HUES48 (cell line): Measurements from ENCODE around the gene SLC15A3.
"Not testable (repeated sequence)": the region's sequence is repeated elsewhere in the genome, so short reads cannot be mapped to it uniquely, and the experiment has no call there.

Experiments
- H3K27ac ChIP-seq: one replicate; pipeline ENCODE4 v1.7.0; 2013; ENCODE audit warnings: low read depth, low read length, inconsistent platforms
- H3K27me3 ChIP-seq: 2 replicates; pipeline ENCODE4 v1.6.1; 2013; ENCODE audit warnings: mild to moderate bottlenecking, low read length; ENCODE audit not compliant: control insufficient read depth, insufficient read depth
- H3K36me3 ChIP-seq: 2 replicates; pipeline ENCODE4 v1.6.1; 2013; ENCODE audit warnings: low read length; ENCODE audit not compliant: control insufficient read depth, insufficient read depth
- H3K4me1 ChIP-seq: 2 replicates; pipeline ENCODE4 v1.6.1; 2013; ENCODE audit warnings: mild to moderate bottlenecking, low read length; ENCODE audit not compliant: control insufficient read depth, insufficient read depth
- H3K4me3 ChIP-seq: 2 replicates; pipeline ENCODE4 v1.5.1; 2013; ENCODE audit warnings: mild to moderate bottlenecking, low read depth, low read length
- H3K9ac ChIP-seq: 2 replicates; pipeline ENCODE4 v1.6.1; 2013; ENCODE audit warnings: mild to moderate bottlenecking, low read depth, low read length, moderate library complexity
- H3K9me3 ChIP-seq: 2 replicates; pipeline ENCODE4 v1.6.1; 2013; ENCODE audit warnings: low read length; ENCODE audit not compliant: control insufficient read depth, insufficient read depth

Gene SLC15A3

GRCh38 chr11:60914633-60915247 lies 37.2 kb downstream of the SLC15A3 start:
- H3K9ac ChIP-seq, result no peak overlapping the region; the same call in 1 of the 2 replicates
- H3K9me3 ChIP-seq, result no peaks in the 10 kb centered on the region
- H3K36me3 ChIP-seq, result peaks cover 3% of the 10 kb centered on the region
- peaks cover 28% of the 10 kb centered on the region for H3K4me1 ChIP-seq
- peak overlapping the region; percentile 90 for H3K27ac ChIP-seq
- peaks cover 20% of the 10 kb centered on the region for H3K27me3 ChIP-seq
- H3K4me3 ChIP-seq, result peak overlapping the region; percentile 62

- H3K36me3 ChIP-seq, result no peaks in the 10 kb centered on the region
- peaks cover 20% of the 10 kb centered on the region for H3K27me3 ChIP-seq
- H3K9me3 ChIP-seq, result no peaks in the 10 kb centered on the region
- H3K27ac ChIP-seq, result peak within 1 kb of the TSS; percentile 90
- H3K4me1 ChIP-seq, result peaks cover 28% of the 10 kb centered on the region
- peak within 1 kb of the TSS; percentile 72 for H3K9ac ChIP-seq
- H3K4me3 ChIP-seq, result peak within 1 kb of the TSS; percentile 62
Measured at GRCh38 chr11:60913793-60914632, 38.0 kb downstream of the SLC15A3 start, which contains the start of gene TMEM109. TMEM109 (plus strand) TSS chr11:60914158; CDS start chr11:60919694, 5,536 bp downstream.

- Histone ChIP-seq H3K4me1 (peaks cover 28% of the 10 kb centered on the region), H3K27ac (peak overlapping the region; percentile 90), H3K9me3 (no peaks in the 10 kb centered on the region)
Measured at GRCh38 chr11:60912851-60913528, 39.0 kb downstream of the SLC15A3 start.

GRCh38 chr11:60912223-60912850 lies 39.6 kb downstream of the SLC15A3 start:
- H3K36me3 ChIP-seq, result no peaks in the 10 kb centered on the region
- H3K4me3 ChIP-seq, result no peak overlapping the region
- no peak overlapping the region for H3K27ac ChIP-seq
- peaks cover 28% of the 10 kb centered on the region for H3K4me1 ChIP-seq
- no peak overlapping the region for H3K9ac ChIP-seq
- H3K9me3 ChIP-seq, result no peaks in the 10 kb centered on the region
- H3K27me3 ChIP-seq, result peaks cover 26% of the 10 kb centered on the region

More at GRCh38 chr11:60912851-60913528, 39.0 kb downstream of the SLC15A3 start:
- peak overlapping the region; percentile 72; the same call in 1 of the 2 replicates for H3K9ac ChIP-seq
- H3K27me3 ChIP-seq, result peaks cover 26% of the 10 kb centered on the region
- no peaks in the 10 kb centered on the region for H3K36me3 ChIP-seq
- peak overlapping the region; percentile 62 for H3K4me3 ChIP-seq

GRCh38 chr11:60910711-60911380 lies 41.1 kb downstream of the SLC15A3 start:
- H3K27me3 ChIP-seq, result peaks cover 26% of the 10 kb centered on the region
- H3K4me3 ChIP-seq, result no peak overlapping the region
- no peak overlapping the region for H3K9ac ChIP-seq
- no peaks in the 10 kb centered on the region for H3K36me3 ChIP-seq
- H3K9me3 ChIP-seq, result no peaks in the 10 kb centered on the region
- H3K4me1 ChIP-seq, result peaks cover 18% of the 10 kb centered on the region
- H3K27ac ChIP-seq, result no peak overlapping the region

GRCh38 chr11:60910281-60910687 lies 41.7 kb downstream of the SLC15A3 start:
- Histone ChIP-seq H3K27me3 (peaks cover 26% of the 10 kb centered on the region), H3K9me3 (no peaks in the 10 kb centered on the region), H3K4me3 (no peak overlapping the region), H3K36me3 (no peaks in the 10 kb centered on the region), H3K9ac (no peak overlapping the region), H3K27ac (no peak overlapping the region), H3K4me1 (peaks cover 14% of the 10 kb centered on the region)

- H3K4me1 ChIP-seq, result peaks cover 14% of the 10 kb centered on the region
- not testable (repeated sequence) for H3K9ac ChIP-seq, H3K36me3 ChIP-seq, H3K4me3 ChIP-seq, H3K9me3 ChIP-seq, H3K27ac ChIP-seq
- H3K27me3 ChIP-seq, result peaks cover 21% of the 10 kb centered on the region
Measured at GRCh38 chr11:60909680-60910280, 42.2 kb downstream of the SLC15A3 start.

- Histone ChIP-seq H3K9ac (no peak overlapping the region), H3K27ac (no peak overlapping the region), H3K36me3 (peaks cover 4% of the 10 kb centered on the region), H3K4me1 (peaks cover 14% of the 10 kb centered on the region), H3K4me3 (no peak overlapping the region), H3K9me3 (no peaks in the 10 kb centered on the region), H3K27me3 (peaks cover 18% of the 10 kb centered on the region)
Measured at GRCh38 chr11:60908803-60909202, 43.2 kb downstream of the SLC15A3 start.

- peak within 1 kb of the TSS; percentile 84 for H3K9ac ChIP-seq
- H3K9me3 ChIP-seq, result no peaks in the 10 kb centered on the region
- H3K4me1 ChIP-seq, result peaks cover 8% of the 10 kb centered on the region
- peaks cover 29% of the 10 kb centered on the region for H3K36me3 ChIP-seq
- H3K27ac ChIP-seq, result peak within 1 kb of the TSS; percentile 99
- H3K27me3 ChIP-seq, result peaks cover 13% of the 10 kb centered on the region
- peak within 1 kb of the TSS; percentile 96 for H3K4me3 ChIP-seq
Measured at GRCh38 chr11:60906132-60906972, 45.6 kb downstream of the SLC15A3 start, which contains the start of gene PRPF19. PRPF19 (minus strand) TSS chr11:60906585; CDS start chr11:60906382, 203 bp downstream.
